OCI-LY3 (cell line): ENCODE data around the gene CSF2RB.

Source experiments
- EZH2phosphoT487 ChIP-seq: fragments of 200-600 bp; shearing (Covaris generic); IDR thresholded peaks from 2 replicates; pipeline ENCODE4 v1.6.1; 2018; ENCODE audit warnings: antibody characterized with exemption, mixed run types, low read depth
- TF ChIP-seq, protein P1 (sequence below): fragments of 200-600, 300-600 bp; sonication (generic); IDR thresholded peaks from 2 replicates; pipeline ENCODE4 v1.5.1; 2014; ENCODE audit warnings: antibody characterized with exemption, low read length, low read depth

DNA sequence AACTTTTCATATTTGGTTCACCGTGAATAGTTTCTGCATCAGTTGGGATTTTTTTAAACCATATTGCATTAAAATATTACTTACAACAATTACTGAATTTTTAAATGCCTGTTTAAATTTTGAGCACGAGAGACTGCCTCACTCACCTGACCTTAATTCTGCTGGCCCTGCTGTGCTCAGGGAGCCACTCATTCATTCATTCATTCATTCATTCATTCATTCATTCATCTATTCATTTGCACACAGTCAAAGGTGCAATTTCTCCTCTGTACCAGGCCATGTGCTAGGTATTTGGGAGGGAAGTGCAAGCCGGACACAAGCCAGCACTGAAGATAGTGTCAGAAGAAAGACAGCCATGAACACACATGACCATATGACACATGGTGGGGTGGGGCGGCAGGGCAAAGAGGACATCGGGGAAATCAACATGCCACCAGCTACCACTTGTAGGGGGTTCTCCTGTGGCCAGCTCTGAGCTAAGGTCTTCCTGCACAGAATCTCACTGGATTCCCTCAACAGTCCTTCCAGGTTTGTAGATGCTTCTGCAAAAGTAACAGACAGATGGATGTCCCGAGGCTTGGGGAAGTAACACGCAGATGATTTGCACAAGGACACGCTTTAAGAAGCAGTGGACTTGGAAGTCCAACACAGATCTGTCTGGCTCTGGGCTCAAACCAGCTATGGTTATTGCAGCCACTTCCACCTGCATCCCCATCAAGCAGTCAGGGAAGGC, 568 bp upstream of the CSF2RB start:
- no peak for TF ChIP-seq EZH2phosphoT487
- TF ChIP-seq, protein P1, sequence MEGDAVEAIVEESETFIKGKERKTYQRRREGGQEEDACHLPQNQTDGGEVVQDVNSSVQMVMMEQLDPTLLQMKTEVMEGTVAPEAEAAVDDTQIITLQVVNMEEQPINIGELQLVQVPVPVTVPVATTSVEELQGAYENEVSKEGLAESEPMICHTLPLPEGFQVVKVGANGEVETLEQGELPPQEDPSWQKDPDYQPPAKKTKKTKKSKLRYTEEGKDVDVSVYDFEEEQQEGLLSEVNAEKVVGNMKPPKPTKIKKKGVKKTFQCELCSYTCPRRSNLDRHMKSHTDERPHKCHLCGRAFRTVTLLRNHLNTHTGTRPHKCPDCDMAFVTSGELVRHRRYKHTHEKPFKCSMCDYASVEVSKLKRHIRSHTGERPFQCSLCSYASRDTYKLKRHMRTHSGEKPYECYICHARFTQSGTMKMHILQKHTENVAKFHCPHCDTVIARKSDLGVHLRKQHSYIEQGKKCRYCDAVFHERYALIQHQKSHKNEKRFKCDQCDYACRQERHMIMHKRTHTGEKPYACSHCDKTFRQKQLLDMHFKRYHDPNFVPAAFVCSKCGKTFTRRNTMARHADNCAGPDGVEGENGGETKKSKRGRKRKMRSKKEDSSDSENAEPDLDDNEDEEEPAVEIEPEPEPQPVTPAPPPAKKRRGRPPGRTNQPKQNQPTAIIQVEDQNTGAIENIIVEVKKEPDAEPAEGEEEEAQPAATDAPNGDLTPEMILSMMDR: no peak
